Neuronal stem cell (in vitro differentiated cells): ENCODE measurements around the gene FBXO17.
A peak's percentile ranks its signal among the peaks of the same experiment; 100 is the strongest.

Experiments used
- DNase-seq: peaks from one replicate; pipeline ENCODE4 v3.0.0-alpha.2; 2013; ENCODE audit warnings: low spot score
- H2AFZ ChIP-seq: one replicate; pipeline ENCODE4 v1.6.1; 2013; ENCODE audit warnings: mild to moderate bottlenecking, low read length, inconsistent platforms
- H2AK5ac ChIP-seq: 2 replicates; pipeline ENCODE4 v1.6.1; 2013; ENCODE audit warnings: low read depth, mild to moderate bottlenecking, inconsistent platforms, low read length, moderate library complexity, mixed read lengths
- H2BK120ac ChIP-seq: 2 replicates; pipeline ENCODE4 v1.6.1; 2013; ENCODE audit warnings: low read depth, mild to moderate bottlenecking, inconsistent platforms, low read length, moderate library complexity, mixed read lengths
- H2BK12ac ChIP-seq: one replicate; pipeline ENCODE4 v1.6.1; 2013; ENCODE audit warnings: low read length, inconsistent platforms
- H2BK15ac ChIP-seq: 2 replicates; pipeline ENCODE4 v1.6.1; 2013; ENCODE audit warnings: mild to moderate bottlenecking, low read length, inconsistent platforms, mixed read lengths
- H2BK5ac ChIP-seq: one replicate; pipeline ENCODE4 v1.6.1; 2013; ENCODE audit warnings: inconsistent platforms, mild to moderate bottlenecking, low read length, moderate library complexity
- H3K14ac ChIP-seq: one replicate; pipeline ENCODE4 v1.6.1; 2013; ENCODE audit warnings: low read length, inconsistent platforms
- H3K18ac ChIP-seq: 2 replicates; pipeline ENCODE4 v1.6.1; 2013; ENCODE audit warnings: low read length, inconsistent platforms
- H3K23ac ChIP-seq: 2 replicates; pipeline ENCODE4 v1.6.1; 2013; ENCODE audit warnings: low read depth, mild to moderate bottlenecking, mixed read lengths, low read length, inconsistent platforms; ENCODE audit not compliant: poor library complexity
- H3K27ac ChIP-seq: replicated peaks from 3 replicates; pipeline ENCODE4 v1.5.1; 2013; ENCODE audit warnings: low read length, inconsistent platforms
- H3K27me3 ChIP-seq, 3 experiments: 2 replicates each; pipeline ENCODE4 v1.6.1; 2013; ENCODE audit warnings: low read length in 3 of 3, mild to moderate bottlenecking in 2 of 3, inconsistent platforms in 1 of 3, low read depth in 1 of 3, mixed read lengths in 1 of 3, moderate library complexity in 1 of 3; ENCODE audit not compliant: control insufficient read depth in 3 of 3, insufficient read depth in 3 of 3
- H3K36me3 ChIP-seq, 2 donors: replicated peaks in 1 of 2; 2 replicates each; pipeline ENCODE4 v1.6.1; 2013; ENCODE audit warnings: low read length in 2 of 2; ENCODE audit not compliant: control insufficient read depth in 2 of 2, insufficient read depth in 2 of 2
- H3K4ac ChIP-seq: 2 replicates; pipeline ENCODE4 v1.6.1; 2013; ENCODE audit warnings: inconsistent platforms, mild to moderate bottlenecking, low read length, moderate library complexity
- H3K4me1 ChIP-seq, 2 donors: 1 replicate in 1 of 2; 2 replicates in 1 of 2; pipeline ENCODE4 v1.6.1; 2013; ENCODE audit warnings: low read length in 2 of 2, low read depth in 1 of 2; ENCODE audit not compliant: control insufficient read depth in 2 of 2, insufficient read depth in 1 of 2
- H3K4me2 ChIP-seq: one replicate; pipeline ENCODE4 v1.6.1; 2013; ENCODE audit warnings: mild to moderate bottlenecking, low read length, inconsistent platforms; ENCODE audit not compliant: insufficient read depth, poor library complexity, severe bottlenecking
- H3K4me3 ChIP-seq, 2 donors: 2 replicates each; pipeline ENCODE4 v1.5.1; 2013; ENCODE audit warnings: low read length in 2 of 2, mild to moderate bottlenecking in 2 of 2, inconsistent platforms in 1 of 2, moderate library complexity in 1 of 2
- H3K79me1 ChIP-seq: one replicate; pipeline ENCODE4 v1.6.1; 2013; ENCODE audit warnings: low read depth, mild to moderate bottlenecking, inconsistent platforms, low read length, moderate library complexity
- H3K9ac ChIP-seq: one replicate; pipeline ENCODE4 v1.6.1; 2013; ENCODE audit warnings: mild to moderate bottlenecking, low read depth, low read length, inconsistent platforms; ENCODE audit not compliant: poor library complexity
- H3K9me3 ChIP-seq, 2 donors: replicated peaks in 1 of 2; 2 replicates each; pipeline versions ENCODE3 to v1.6.1; 2013; ENCODE audit warnings: low read length in 2 of 2, mild to moderate bottlenecking in 2 of 2, inconsistent platforms in 1 of 2, low read depth in 1 of 2, mixed read lengths in 1 of 2, moderate library complexity in 1 of 2; ENCODE audit not compliant: control insufficient read depth in 2 of 2, insufficient read depth in 1 of 2
- H4K8ac ChIP-seq: one replicate; pipeline ENCODE4 v1.6.1; 2013; ENCODE audit warnings: low read depth, mild to moderate bottlenecking, inconsistent platforms, low read length, moderate library complexity
- H4K91ac ChIP-seq: one replicate; pipeline ENCODE4 v1.6.1; 2013; ENCODE audit warnings: low read length, low read depth, mild to moderate bottlenecking, inconsistent platforms; ENCODE audit not compliant: poor library complexity
- WGBS, 2 donors: extraction: QIAGEN DNeasy Blood & Tissue Kit; methylation state at CpG; one replicate each; pipeline ENCODE4 v1.1.7; 2013; ENCODE audit warnings: missing lambda C conversion rate in 2 of 2, mixed read lengths in 1 of 2; ENCODE audit not compliant: insufficient read length in 2 of 2, insufficient replicate concordance in 1 of 2; ENCODE audit errors: extremely low coverage in 2 of 2; 5-methylcytosine and 5-hydroxymethylcytosine counted together

The FBXO17 gene

GRCh38 chr19:38912600-38913514 lies 62.7 kb downstream of the FBXO17 start:
- H3K9me3 ChIP-seq: peaks cover 0 to under 1% of the 10 kb centered on the region in 2 donors
- no peak overlapping the region for H3K27ac ChIP-seq
- H3K36me3 ChIP-seq: peaks cover 0 to 6% of the 10 kb centered on the region in 2 donors
- H3K4me2 ChIP-seq: no peak overlapping the region
- peak overlapping the region; percentile 55 for H3K23ac ChIP-seq
- H3K27me3 ChIP-seq: no peaks in the 10 kb centered on the region
- H3K4me3 ChIP-seq: peak overlapping the region in 1 of 2 donors; percentile 34
- H2BK120ac ChIP-seq: no peak overlapping the region
- H3K9ac ChIP-seq: no peak overlapping the region
- H2AK5ac ChIP-seq: peak overlapping the region; percentile 63
- no peak overlapping the region for H4K8ac ChIP-seq
- H2BK5ac ChIP-seq: no peak overlapping the region
- H3K14ac ChIP-seq: peak overlapping the region; percentile 17
- no peak overlapping the region for H2BK12ac ChIP-seq
- H3K79me1 ChIP-seq: peaks cover 2% of the 10 kb centered on the region
- H3K4me1 ChIP-seq: no peaks in the 10 kb centered on the region
- DNase-seq: no peak
- H4K91ac ChIP-seq: no peak overlapping the region
- peak overlapping the region; percentile 35 for H3K18ac ChIP-seq
- H2AFZ ChIP-seq: no peak overlapping the region
- H3K4ac ChIP-seq: no peak overlapping the region
- no CpG with 5 or more reads among the region's 12 CpGs for WGBS, 2 donors
- no peak overlapping the region for H2BK15ac ChIP-seq

GRCh38 chr19:38911388-38912001 lies 64.0 kb downstream of the FBXO17 start:
- H2BK15ac ChIP-seq: peak overlapping the region; percentile 85
- peaks cover 0 to 12% of the 10 kb centered on the region in 2 donors for H3K9me3 ChIP-seq
- H3K27me3 ChIP-seq: no peaks in the 10 kb centered on the region
- peak overlapping the region; percentile 82 for H2BK5ac ChIP-seq
- peak overlapping the region; percentile 38 for H3K14ac ChIP-seq
- H3K4me3 ChIP-seq: peak overlapping the region in 1 of 2 donors; percentile 29
- H3K79me1 ChIP-seq: peaks cover 2% of the 10 kb centered on the region
- H3K27ac ChIP-seq: no peak overlapping the region
- peak overlapping the region; percentile 82 for H4K8ac ChIP-seq
- peak overlapping the region; percentile 61 for H2AFZ ChIP-seq
- H2BK12ac ChIP-seq: peak overlapping the region; percentile 41
- H3K9ac ChIP-seq: peak overlapping the region; percentile 30
- no peak overlapping the region for H3K4me2 ChIP-seq
- no peak for DNase-seq
- no peaks in the 10 kb centered on the region for H3K4me1 ChIP-seq
- H3K4ac ChIP-seq: no peak overlapping the region
- H2BK120ac ChIP-seq: no peak overlapping the region
- H4K91ac ChIP-seq: no peak overlapping the region
- peak overlapping the region; percentile 88 for H2AK5ac ChIP-seq
- H3K36me3 ChIP-seq: peaks cover 12% of the 10 kb centered on the region in 2 donors
- WGBS, 2 donors: no CpG with 5 or more reads among the region's 16 CpGs
- peak overlapping the region; percentile 95 for H3K23ac ChIP-seq
- H3K18ac ChIP-seq: peak overlapping the region; percentile 64

- Histone ChIP-seq H3K27me3 (no peaks in the 10 kb centered on the region), H3K4me3 (no peak overlapping the region), H2BK5ac (no peak overlapping the region), H3K79me1 (no peaks in the 10 kb centered on the region), H3K27ac (no peak overlapping the region), H2BK12ac (no peak overlapping the region), H4K91ac (no peak overlapping the region), H3K23ac (no peak overlapping the region), H2AFZ (no peak overlapping the region), H3K18ac (peak overlapping the region; percentile 32), H3K36me3 (peaks cover 12 to 18% of the 10 kb centered on the region in 2 donors), H2BK15ac (no peak overlapping the region), H3K9ac (no peak overlapping the region), H3K14ac (no peak overlapping the region), H4K8ac (no peak overlapping the region), H3K4me1 (no peaks in the 10 kb centered on the region), H3K4me2 (no peak overlapping the region), H3K4ac (no peak overlapping the region), H2BK120ac (no peak overlapping the region), H2AK5ac (no peak overlapping the region), H3K9me3 (peaks cover 0 to 12% of the 10 kb centered on the region in 2 donors)
- no CpG with 5 or more reads among the region's 12 CpGs for WGBS, 2 donors
- DNase-seq: no peak
These were observed 65.1 kb downstream of the FBXO17 start for GRCh38 chr19:38910488-38910887.

- Histone ChIP-seq H3K14ac (no peak overlapping the region), H3K23ac (peak overlapping the region; percentile 3), H3K18ac (no peak overlapping the region), H2BK120ac (no peak overlapping the region), H3K79me1 (no peaks in the 10 kb centered on the region), H3K4ac (no peak overlapping the region), H2BK5ac (peak overlapping the region; percentile 29), H3K4me1 (peaks cover 0 to 2% of the 10 kb centered on the region in 2 donors), H2AFZ (no peak overlapping the region), H3K27me3 (no peaks in the 10 kb centered on the region), H3K27ac (no peak overlapping the region), H3K36me3 (peaks cover 20 to 30% of the 10 kb centered on the region in 2 donors), H3K4me2 (no peak overlapping the region), H3K4me3 (no peak overlapping the region), H2BK12ac (no peak overlapping the region), H4K91ac (no peak overlapping the region), H3K9ac (no peak overlapping the region), H2AK5ac (no peak overlapping the region), H2BK15ac (no peak overlapping the region), H3K9me3 (peaks cover 0 to 12% of the 10 kb centered on the region in 2 donors), H4K8ac (no peak overlapping the region)
- WGBS, 2 donors: no CpG with 5 or more reads among the region's 10 CpGs
- no peak for DNase-seq
These were observed 66.6 kb downstream of the FBXO17 start for GRCh38 chr19:38908911-38909310.
